Peyer's patch (tissue), 4 donors: ENCODE measurements around the gene CREM.

Experiments
- CTCF ChIP-seq, 6 experiments: fragments of 450-650 bp in 4 of 6; fragments of 200-600 bp in 2 of 6; sonication (generic) in 1 of 6; IDR thresholded peaks; one replicate each; pipeline ENCODE4 v1.5.1; 2017 to 2019; ENCODE audit warnings: antibody characterized with exemption in 6 of 6, mild to moderate bottlenecking in 3 of 6, moderate library complexity in 1 of 6
- POLR2A ChIP-seq, 2 donors: fragments of 450-650 bp; IDR thresholded peaks; one replicate each; pipeline ENCODE4 v1.5.1; 2017; ENCODE audit warnings: antibody characterized with exemption in 2 of 2, mild to moderate bottlenecking in 2 of 2, moderate library complexity in 2 of 2

GRCh38 chr10:35188954-35189353 lies 62.3 kb downstream of the CREM start:
- TF ChIP-seq CTCF (IDR thresholded peaks at IDR 0.05) (no peak), POLR2A (IDR thresholded peaks at IDR 0.05) (no peak)
